ENCODE measurements around the gene CHST12.
A peak's percentile ranks its signal among the peaks of the same experiment; 100 is the strongest.

- peak; percentile 72 for TF ChIP-seq CTCF (IDR thresholded peaks at IDR 0.05)
- TF ChIP-seq EZH2 (IDR thresholded peaks at IDR 0.05; ENCODE audit: borderline replicate concordance, insufficient read depth, low read depth, low read length, poor library complexity, severe bottlenecking), result no peak
These were observed 74.3 kb downstream of the CHST12 start for GRCh38 chr7:2477447-2478398.
